ENCODE measurements around the gene RBBP8NL. TPM values are rescaled to one million over a fixed set of nuclear protein-coding genes. Genes with fewer than 3 reads are reported as not detected.
A peak's percentile ranks its signal among the peaks of the same experiment; 100 is the strongest.

Gene RBBP8NL
- total and polyA plus RNA-seq, 12 donors, result not detected

DNA sequence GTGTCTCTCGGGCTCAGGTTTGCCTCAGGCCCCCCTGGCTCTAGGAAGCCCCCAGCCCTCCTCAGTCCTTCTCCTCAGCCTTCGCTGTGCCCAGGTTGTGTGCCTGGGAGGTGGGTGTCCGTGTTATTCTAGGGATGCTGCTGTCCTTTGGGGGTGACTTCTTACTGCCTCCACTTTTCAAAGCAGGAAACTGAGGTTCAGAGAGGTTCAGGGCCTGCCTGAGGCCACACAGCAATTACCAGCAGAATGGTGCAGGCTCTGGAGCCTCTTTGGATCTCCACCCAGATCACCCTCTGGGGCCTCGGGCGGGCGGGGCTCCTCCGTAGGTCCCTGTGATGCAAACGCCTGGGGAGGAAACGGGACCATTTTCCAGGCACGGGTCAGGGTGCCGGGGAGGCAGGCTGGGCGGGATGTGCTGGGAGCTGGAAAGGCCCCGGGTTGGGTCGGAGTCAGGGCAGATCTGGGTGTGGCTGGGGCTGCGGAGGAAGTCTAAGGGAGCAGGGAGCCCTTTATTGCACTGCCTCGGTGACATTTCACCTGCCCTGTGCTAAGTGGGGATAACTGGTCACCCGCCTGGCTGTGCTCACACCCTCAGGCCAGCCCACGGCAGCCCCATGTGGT, 25.2 kb upstream of the RBBP8NL start:
- WGBS, 4 donors, result 67 to 72% (median 71%) methylated on average over 14 to 18 of the region's 18 CpGs
- H3K27me3 ChIP-seq, result no peaks in the 10 kb centered on the region

DNA sequence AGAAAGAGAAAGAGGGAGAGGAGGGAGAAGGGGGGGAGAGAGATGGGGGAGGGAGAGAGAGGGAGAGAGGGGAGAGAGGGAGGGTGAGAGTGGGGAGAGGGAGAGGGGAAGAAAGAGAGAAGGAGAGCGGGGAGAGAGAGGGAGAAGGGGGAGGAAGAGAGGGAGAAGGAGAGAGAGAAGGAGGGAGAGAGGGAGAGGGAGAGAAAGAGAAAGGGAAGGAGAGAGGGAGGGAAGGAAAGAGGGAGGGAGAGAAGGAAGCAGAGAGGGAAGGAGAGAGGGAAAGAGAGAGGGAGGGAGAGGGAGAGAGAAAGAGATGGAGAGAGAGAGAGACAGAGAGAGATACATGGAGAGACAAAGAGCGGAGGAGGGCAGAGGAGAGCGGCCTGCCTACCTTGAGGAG, 24.6 kb upstream of the RBBP8NL start:
- TF ChIP-seq POLR2A (IDR thresholded peaks at IDR 0.05), result no peak
- TF ChIP-seq, protein P1, sequence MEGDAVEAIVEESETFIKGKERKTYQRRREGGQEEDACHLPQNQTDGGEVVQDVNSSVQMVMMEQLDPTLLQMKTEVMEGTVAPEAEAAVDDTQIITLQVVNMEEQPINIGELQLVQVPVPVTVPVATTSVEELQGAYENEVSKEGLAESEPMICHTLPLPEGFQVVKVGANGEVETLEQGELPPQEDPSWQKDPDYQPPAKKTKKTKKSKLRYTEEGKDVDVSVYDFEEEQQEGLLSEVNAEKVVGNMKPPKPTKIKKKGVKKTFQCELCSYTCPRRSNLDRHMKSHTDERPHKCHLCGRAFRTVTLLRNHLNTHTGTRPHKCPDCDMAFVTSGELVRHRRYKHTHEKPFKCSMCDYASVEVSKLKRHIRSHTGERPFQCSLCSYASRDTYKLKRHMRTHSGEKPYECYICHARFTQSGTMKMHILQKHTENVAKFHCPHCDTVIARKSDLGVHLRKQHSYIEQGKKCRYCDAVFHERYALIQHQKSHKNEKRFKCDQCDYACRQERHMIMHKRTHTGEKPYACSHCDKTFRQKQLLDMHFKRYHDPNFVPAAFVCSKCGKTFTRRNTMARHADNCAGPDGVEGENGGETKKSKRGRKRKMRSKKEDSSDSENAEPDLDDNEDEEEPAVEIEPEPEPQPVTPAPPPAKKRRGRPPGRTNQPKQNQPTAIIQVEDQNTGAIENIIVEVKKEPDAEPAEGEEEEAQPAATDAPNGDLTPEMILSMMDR (IDR thresholded peaks at IDR 0.05), result no peak
- no peaks in the 10 kb centered on the region for H3K27me3 ChIP-seq
- H3K4me3 ChIP-seq, result no peak overlapping the region
- WGBS, 4 donors, result 88 to 95% (median 90%) methylated on average over 3 of the region's 3 CpGs
- H3K36me3 ChIP-seq (replicated peaks in 1 of 2), result no peaks in the 10 kb centered on the region
- no peak overlapping the region for H3K27ac ChIP-seq
- no peaks in the 10 kb centered on the region for H3K9me3 ChIP-seq (replicated peaks in 1 of 3)
- H3K4me1 ChIP-seq (replicated peaks in 1 of 2), result no peaks in the 10 kb centered on the region
- no peak for DNase-seq
- intact Hi-C loops (cut with DNase I), result no loop called here

More for the DNA sequence above, 25.2 kb upstream of the RBBP8NL start:
- H3K4me1 ChIP-seq (replicated peaks in 1 of 2), result no peaks in the 10 kb centered on the region
- intact Hi-C loops (cut with DNase I), result no loop called here
- no peaks in the 10 kb centered on the region for H3K9me3 ChIP-seq (replicated peaks in 1 of 3)
- TF ChIP-seq, protein P1 (IDR thresholded peaks at IDR 0.05), result no peak
- no peak for TF ChIP-seq POLR2A (IDR thresholded peaks at IDR 0.05)
- H3K27ac ChIP-seq, result no peak overlapping the region
- no peaks in the 10 kb centered on the region for H3K36me3 ChIP-seq (replicated peaks in 1 of 2)
- DNase-seq, result peak in 1 of 7 donors; percentile 43
- no peak overlapping the region for H3K4me3 ChIP-seq

DNA sequence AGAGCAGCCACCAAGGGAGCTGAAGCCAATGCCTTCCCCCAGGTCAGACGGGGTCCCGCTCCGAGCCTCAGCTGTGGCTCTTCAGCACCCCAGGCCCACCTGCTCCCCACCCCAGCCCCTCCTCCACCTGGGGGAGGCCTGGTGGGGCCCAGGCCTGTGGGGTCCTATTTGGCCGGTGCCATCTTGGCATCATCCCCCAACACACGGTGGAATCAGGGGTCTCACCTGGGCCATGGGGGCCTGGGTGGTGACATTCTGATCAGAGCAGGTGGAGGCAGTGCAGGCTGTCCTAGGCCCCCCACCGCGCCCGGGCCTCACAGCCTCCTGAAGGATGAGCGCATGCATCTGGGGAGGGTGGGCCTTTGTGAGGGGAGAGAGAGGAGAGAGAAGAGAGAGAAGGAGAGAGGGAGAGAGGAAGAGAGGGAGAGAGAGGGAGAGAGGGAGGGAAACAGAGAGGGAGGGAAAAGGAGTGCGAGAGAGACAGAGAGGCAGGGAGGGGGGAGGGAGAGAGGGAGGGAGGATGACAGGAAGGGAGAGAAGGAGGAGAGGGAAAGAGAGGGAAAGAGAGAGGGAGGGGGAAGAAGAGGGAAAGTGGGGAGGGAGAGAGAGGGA, 23.9 kb upstream of the RBBP8NL start:
- H3K27ac ChIP-seq, result no peak overlapping the region
- DNase-seq, result no peak
- no peaks in the 10 kb centered on the region for H3K36me3 ChIP-seq (replicated peaks in 1 of 2)
- intact Hi-C loops (cut with DNase I), result no loop called here
- H3K27me3 ChIP-seq, result no peaks in the 10 kb centered on the region
- WGBS, 4 donors, result 74 to 85% (median 79%) methylated on average over 4 to 10 of the region's 10 CpGs
- no peaks in the 10 kb centered on the region for H3K4me1 ChIP-seq (replicated peaks in 1 of 2)
- H3K4me3 ChIP-seq, result no peak overlapping the region
- H3K9me3 ChIP-seq (replicated peaks in 1 of 3), result no peaks in the 10 kb centered on the region
- TF ChIP-seq, protein P1 (IDR thresholded peaks at IDR 0.05), result no peak
- no peak for TF ChIP-seq POLR2A (IDR thresholded peaks at IDR 0.05)

DNA sequence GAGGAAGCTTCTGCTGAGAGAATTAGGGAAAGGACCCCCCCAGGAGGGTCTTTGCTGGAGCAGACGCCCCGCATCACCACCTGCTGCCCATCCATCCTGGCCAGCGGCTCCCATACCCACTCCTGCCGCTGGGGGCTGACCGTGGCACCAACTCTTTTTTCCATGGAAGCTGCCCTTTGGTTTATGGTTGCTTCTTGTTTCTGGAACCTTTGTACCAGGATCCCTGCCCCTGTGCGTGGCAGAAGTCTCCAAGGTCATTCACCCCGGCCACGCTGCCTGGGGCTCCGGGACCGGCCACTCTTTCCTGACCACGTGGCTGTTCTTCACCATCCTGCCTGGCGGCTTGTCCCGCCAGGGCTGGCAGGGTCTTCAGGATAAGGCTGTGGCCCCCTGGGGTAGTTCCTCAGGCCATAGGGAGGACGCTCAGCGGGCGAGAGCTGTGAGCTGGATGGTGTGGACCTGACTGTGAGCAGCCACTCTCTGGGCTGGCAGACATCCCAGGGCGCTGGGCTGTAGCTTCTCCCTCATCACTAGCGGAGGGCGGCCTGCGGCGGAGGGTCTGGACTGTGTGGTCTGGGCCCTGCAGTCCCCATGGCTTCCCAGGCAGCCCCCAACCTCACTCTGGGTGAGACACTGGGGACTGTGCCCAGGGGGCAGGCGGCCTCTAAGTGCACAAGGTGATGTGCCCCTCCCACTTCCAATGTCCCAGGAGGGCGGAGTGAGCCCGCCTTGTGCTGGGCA, 22.8 kb upstream of the RBBP8NL start:
- intact Hi-C loops (cut with DNase I), result no loop called here
- Histone ChIP-seq H3K27ac (no peak overlapping the region), H3K4me1 (replicated peaks in 1 of 2) (no peaks in the 10 kb centered on the region), H3K9me3 (replicated peaks in 1 of 3) (no peaks in the 10 kb centered on the region), H3K36me3 (replicated peaks in 1 of 2) (no peaks in the 10 kb centered on the region), H3K4me3 (no peak overlapping the region), H3K27me3 (no peaks in the 10 kb centered on the region)
- TF ChIP-seq, protein P1 (IDR thresholded peaks at IDR 0.05), result no peak
- TF ChIP-seq POLR2A (IDR thresholded peaks at IDR 0.05), result no peak
- peak in 2 of 7 donors; percentile 33 to 44 for DNase-seq
- WGBS, 4 donors, result 54 to 64% (median 61%) methylated on average over 17 to 24 of the region's 24 CpGs

Data from adrenal gland (tissue), 12 donors.